Left kidney (tissue), 8 donors: ENCODE data around the gene PAX8. TPM values are rescaled to one million over a fixed set of nuclear protein-coding genes. Genes with fewer than 3 reads are reported as not detected.
"Not testable (repeated sequence)": the region's sequence is repeated elsewhere in the genome, so short reads cannot be mapped to it uniquely, and the experiment has no call there.

Experiments used
- DNase-seq: peaks from one replicate; pipeline ENCODE4 v3.0.0-alpha.2; 2013
- long read RNA-seq, 8 donors: transcript quantifications; one replicate each; lab custom pipeline, GENCODE V29; 2026
- polyA plus RNA-seq: library from polyadenylated mRNA; unstranded; fragments of 120-200 nt; gene quantifications from one replicate; pipeline ENCODE4 v1.2.1, GENCODE V29; 2013; ENCODE audit not compliant: insufficient read length

PAX8 gene
- polyA plus RNA-seq, result 474 TPM
- long read RNA-seq, donor 1, full-length matches to known transcripts, result 199 of 403 reads
- long read RNA-seq, donor 1, partial matches to known transcripts, result 190 of 403 reads
- long read RNA-seq, donor 1, other reads (novel, unspliced or antisense), result 14 of 403 reads
- long read RNA-seq, donor 2, full-length matches to known transcripts, result 181 of 360 reads
- long read RNA-seq, donor 2, partial matches to known transcripts, result 169 of 360 reads
- long read RNA-seq, donor 2, other reads (novel, unspliced or antisense), result 10 of 360 reads
- long read RNA-seq, donor 3, full-length matches to known transcripts, result 124 of 248 reads
- long read RNA-seq, donor 3, partial matches to known transcripts, result 119 of 248 reads
- long read RNA-seq, donor 3, other reads (novel, unspliced or antisense), result 5 of 248 reads
- long read RNA-seq, donor 4, transcript PAX8-209 (2 exons, 527 nt), result major isoform, 8 of 12 reads
- long read RNA-seq, donor 4, partial matches to known transcripts, result 0 of 12 reads
- long read RNA-seq, donor 4, other reads (novel, unspliced or antisense), result 0 of 12 reads
- long read RNA-seq, donor 5, full-length matches to known transcripts, result 75 of 194 reads
- long read RNA-seq, donor 5, partial matches to known transcripts, result 103 of 194 reads
- long read RNA-seq, donor 5, other reads (novel, unspliced or antisense), result 16 of 194 reads
- long read RNA-seq, donor 6, full-length matches to known transcripts, result 73 of 167 reads
- long read RNA-seq, donor 6, partial matches to known transcripts, result 88 of 167 reads
- long read RNA-seq, donor 6, other reads (novel, unspliced or antisense), result 6 of 167 reads
- long read RNA-seq, donor 7, full-length matches to known transcripts, result 250 of 534 reads
- long read RNA-seq, donor 7, partial matches to known transcripts, result 268 of 534 reads
- long read RNA-seq, donor 7, other reads (novel, unspliced or antisense), result 16 of 534 reads
- long read RNA-seq, donor 8, full-length matches to known transcripts, result 84 of 145 reads
- long read RNA-seq, donor 8, partial matches to known transcripts, result 61 of 145 reads
- long read RNA-seq, donor 8, other reads (novel, unspliced or antisense), result 0 of 145 reads

DNA sequence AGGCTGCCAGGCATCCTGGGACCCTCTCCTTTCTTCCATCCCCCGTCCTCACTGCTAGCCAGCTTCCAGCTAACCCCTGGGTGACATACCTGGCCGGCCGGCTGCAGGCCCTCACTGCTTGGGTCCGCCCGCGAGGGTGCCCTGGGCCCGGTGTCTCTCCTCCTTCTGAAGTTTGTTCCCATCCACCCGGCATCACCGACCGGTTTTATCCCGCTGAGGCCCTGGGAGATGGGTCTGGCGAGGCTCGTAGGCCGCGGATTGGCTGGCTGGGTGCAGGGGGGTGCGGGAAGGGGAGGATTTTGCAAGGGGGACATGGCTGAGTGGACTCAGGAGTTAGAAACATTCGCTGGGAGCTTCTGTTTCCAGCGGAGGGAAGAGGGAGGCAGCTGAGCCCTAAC, at the start of gene PAX8:
TSS of gene PAX8 (minus strand) at position 180 of the 398 bp plus-strand sequence. CDS start 527 bp downstream, outside the sequence.
- DNase-seq, result peak; percentile 89

DNA sequence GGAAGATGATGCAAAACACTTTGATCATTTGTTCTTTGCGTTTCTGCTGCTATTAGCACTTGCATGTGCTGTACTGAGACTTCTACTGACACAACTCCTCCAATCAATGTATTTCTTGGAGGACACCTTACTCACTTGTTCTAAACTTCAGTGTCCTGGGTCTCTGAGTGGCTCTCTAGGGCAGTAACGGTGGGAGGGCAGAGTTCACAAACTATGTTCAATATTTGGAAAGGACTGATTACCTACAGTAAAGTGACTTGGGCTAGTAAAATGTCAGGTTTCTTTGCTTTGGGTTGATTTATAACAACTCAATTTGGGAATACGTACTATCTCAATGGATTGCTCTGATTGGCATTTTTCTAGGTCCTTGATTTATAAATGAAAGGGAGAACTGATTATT, 49.3 kb upstream of the PAX8 start:
- no peak for DNase-seq

DNA sequence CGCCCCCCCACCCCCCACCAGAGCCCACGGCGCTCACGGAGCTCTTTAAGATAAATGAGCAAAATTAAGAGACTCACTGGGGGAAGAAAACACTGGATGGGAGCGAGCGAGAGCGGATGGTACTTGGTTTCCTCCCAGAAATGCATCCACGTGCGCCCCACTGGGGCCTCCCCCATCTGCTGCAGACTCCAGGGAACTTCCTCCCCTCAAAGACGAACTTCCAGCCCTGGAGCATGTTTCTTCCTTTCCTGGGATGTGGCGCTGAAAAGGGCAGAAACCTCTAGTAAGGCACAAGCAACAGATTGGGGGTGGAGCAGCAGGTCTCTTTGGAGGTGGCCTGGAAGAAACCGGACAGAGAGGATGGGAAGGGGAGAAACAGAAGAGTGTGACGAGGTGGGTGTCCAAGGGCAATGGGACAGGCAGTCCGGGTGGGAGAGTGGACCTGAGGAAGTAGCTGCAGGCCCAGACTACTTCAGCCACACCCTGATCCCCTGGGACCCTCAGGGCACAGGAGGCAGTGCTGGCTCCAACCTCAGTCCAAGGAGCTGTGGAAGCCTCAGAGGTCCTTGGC, 46.5 kb upstream of the PAX8 start:
- not testable (repeated sequence) for DNase-seq

DNA sequence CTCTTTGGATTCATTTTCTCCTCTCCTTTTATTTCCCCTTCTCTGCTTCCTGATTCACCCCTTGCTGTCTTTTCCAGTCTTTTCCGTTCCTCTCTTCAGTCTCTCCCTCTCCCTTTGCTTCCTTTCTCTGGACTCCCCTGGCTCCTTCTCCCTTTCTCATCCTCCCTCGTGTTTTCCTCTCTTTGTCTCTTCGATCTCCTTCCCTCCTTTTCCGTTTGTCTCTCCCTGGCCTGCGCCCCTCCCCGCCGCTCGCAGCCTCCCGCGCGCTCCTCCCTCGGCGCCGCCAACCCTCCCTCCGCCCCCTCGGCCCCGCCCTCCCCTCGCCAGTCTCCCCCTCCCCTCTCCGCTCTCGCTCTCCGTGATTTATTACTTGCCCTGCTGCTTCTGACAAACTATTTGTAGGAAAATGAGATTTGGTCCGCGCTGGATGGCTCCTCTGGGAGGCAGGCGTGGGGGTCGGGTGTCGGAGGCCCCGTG, 46.0 kb upstream of the PAX8 start:
- peak; percentile 72 for DNase-seq

DNA sequence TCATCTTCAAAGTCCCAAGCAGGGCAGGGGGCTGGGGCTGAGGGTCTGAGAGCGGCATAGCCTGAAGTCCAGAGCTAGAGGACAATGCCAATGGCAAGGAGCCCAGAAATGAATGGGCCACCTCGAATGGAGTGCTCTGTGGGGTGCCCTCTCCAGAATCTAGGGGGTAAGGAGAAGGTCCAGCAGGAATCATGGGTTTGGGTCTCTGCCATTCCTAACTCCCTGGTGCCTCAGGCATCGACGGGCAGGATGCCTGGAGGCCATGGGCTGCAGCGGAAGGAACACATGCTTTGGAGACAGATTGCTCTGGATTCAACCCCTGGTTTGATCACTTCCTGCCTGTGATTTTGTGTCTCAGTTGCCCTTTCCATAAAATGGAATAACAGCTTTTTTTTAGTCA, 44.4 kb upstream of the PAX8 start:
- not testable (repeated sequence) for DNase-seq

DNA sequence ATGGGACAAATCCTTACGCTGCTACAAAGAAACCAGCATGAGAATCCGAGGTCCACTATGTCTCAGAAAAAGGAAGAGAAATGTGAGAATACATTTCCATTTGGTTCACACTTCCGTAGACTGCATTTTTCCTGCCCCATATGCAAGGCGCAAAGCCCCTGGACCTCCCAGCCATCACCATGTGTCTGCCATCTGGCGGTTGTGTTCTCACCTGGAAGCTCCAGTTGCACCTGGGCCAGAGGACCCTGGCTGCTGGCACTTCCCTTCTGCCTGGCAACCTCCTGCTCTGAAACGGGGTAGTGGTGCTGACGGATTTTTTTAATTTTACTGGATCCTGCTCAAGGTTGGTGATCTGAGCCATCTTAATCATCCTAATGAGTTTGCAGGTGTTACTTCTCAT, 41.4 kb upstream of the PAX8 start:
- DNase-seq, result not testable (repeated sequence)

DNA sequence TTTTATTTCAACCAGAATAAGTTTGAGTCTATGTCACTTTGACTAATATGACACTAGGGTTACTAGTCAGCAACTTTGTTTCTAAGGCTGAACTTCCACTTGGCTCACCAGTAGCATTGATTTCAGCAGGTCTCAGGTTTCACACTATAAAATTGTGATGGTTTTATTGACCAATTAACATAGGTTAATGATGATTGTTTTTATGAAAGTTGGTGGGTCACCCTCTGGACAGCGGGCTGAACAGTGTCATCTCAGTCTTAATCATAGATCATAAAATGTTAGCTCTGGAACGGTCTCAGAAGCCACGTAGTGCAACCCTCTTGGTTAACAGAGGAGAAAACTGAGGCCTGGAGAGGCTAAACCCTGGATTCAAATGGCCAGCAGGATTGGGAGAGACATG, 40.2 kb upstream of the PAX8 start:
- not testable (repeated sequence) for DNase-seq

DNA sequence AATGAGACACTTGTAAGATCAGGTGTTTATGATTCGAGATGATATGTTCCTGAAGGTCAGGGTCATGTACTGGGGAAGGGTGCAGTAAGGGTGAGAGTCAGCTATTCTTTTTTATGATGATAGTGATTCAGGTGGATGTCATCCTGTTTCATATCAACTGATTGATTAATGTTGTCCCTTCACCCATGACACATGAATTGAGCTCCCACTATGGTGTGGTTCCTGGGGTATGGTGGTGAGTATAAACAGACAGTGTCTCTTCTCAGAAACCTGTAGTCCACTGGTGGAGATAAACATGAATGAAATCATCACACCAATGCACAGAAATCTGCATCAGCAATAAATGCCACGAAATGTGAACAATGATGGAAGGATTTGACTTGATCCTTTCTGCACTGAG, 37.4 kb upstream of the PAX8 start:
- no peak for DNase-seq

DNA sequence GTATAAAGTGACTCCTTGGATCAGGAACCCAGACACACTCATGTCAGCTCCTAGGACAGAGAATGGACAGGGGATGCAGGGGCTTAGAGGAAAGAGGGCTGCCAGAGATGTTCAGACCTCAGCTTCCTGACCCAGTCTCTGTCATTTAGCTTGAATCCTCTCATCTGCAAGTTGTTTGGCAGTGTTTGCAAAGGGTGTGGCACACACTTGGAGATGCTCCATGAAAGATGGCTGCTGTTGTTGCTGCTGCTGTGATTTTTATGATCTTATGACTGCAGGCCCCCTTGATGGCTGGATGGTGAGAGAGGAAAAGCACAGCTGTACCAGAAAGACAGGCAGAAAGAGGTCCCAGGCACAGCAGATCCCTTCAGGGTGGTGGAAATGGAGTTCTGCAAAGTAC, 35.9 kb upstream of the PAX8 start:
- DNase-seq, result not testable (repeated sequence)

DNA sequence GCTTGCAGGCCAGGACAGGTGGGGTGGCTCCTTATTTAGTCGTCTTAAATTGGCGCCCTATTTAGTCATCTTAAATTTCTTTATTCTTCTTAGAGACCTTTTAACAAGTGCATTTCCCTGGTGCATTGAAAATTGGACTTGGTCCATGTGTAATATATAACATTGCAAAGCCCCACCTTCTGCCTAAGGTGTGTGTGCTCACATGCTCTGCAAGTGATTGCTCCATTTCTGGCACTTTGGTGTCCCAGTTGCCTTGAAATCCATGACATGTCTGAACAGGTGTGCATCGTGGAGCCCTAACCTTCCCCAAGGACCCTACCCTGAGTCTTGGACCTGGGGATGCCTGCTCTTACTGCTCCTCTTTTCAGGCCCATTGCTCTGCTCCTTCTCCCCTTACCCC, 35.5 kb upstream of the PAX8 start:
- DNase-seq, result not testable (repeated sequence)

DNA sequence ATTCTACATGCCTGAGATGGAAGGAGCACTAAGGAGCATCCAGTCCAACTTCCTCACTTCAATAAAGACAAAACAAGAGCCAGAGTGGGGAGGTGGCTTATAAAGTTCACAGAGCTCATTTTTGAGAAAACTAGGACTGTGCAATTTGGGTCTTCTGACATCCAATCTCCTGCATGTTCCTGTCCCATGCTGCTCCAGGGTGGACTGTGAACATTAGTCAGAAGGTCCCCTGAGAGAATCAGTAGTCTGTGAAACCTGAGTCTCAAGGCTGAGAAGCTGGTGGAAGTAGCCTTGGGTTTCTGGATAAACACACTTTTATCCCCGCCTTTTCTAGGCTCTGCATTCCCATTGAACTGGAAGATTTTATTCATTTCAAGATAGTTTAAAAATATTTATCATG, 33.1 kb upstream of the PAX8 start:
- not testable (repeated sequence) for DNase-seq

DNA sequence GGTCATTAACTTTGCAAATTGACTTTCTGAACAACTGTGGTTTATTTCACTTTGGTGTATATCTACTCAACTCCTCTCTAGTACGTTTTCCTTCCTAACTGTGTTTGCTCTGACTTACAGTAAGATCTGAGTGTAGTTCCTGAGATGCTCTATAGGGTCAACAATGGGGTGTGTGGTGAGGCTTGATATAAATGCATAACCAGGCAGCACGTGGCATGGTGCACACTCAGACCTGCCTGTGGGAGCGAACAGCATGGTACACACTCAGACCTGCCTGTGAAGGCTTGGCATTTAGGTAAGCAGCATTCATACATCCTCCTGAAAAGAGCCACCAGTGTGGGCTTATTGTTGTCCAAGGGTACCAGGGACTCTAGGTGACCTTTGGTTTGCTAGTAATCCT, 32.5 kb upstream of the PAX8 start:
- not testable (repeated sequence) for DNase-seq

DNA sequence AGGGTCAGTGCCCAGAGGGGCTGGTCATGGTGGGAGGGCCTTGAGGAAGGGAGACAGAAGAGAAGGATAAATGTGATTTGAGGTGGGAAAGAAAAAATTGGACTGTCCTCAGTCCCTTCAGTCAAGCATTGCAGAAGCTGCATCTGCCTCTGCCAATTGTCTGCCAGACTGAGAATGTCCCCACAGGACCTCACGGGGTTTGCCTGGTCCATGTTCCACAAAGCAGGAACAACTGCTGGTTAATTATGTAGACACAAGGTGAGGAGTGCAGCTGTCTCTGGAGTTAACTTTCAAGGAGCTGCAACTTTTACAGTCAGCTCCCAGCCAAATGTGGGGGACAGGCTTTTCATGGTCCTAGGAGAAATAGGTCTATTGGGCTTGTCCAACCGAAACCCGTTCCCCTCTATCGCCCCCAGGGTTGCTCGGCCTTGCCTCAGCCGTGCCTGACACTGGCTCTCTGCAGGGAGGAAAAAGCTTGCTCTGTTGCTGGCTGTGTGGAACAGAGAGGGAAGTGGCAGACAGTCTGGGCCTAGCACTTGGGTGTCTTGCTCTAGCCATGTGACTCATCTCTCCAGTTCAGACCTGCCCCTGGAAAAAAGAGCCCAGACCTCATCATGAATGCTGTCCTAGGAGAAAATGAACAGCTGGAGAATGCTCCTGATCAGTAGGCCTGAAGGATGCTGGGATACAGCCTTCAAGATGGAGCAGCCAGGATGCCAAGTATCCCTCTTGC, 31.1 kb upstream of the PAX8 start:
- no peak for DNase-seq

DNA sequence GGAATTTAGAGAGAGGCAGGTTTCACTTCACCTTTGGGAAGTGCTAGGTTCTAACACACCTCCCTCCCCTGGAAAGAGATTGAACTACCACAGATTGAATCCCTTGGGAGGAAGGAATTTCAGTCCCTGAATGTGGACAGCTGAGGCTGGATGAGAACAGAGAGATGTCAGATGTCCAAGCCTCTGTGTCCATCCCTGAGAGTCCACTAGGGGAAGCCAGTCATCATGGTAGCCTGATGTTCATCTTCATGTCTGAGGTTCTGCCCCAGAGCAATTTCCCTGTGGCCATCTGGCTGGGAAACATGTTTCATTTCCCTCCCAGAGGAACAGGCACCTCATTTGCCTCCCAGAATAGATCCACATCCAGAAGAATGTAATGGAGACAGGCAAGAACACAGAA, 30.1 kb upstream of the PAX8 start:
- not testable (repeated sequence) for DNase-seq

DNA sequence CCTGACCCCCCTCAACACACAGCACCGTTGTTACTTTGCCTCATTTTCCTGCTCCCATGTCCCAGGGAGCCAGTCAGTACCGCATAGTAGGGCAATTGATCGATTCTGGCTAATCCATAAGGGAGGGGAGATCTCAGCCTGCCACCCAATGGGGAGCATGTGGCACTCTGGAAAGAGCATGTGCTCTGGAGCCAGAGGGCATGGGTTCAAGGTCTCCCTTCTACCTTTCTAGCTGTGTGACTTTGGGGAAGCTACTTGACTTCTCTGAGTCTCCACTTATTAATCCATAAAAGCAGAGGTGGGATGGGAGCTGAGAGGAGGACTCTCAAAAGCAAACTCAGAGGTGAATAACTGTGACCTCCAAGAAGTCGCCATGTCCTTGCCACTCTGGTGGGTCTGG, 27.5 kb upstream of the PAX8 start:
- not testable (repeated sequence) for DNase-seq

DNA sequence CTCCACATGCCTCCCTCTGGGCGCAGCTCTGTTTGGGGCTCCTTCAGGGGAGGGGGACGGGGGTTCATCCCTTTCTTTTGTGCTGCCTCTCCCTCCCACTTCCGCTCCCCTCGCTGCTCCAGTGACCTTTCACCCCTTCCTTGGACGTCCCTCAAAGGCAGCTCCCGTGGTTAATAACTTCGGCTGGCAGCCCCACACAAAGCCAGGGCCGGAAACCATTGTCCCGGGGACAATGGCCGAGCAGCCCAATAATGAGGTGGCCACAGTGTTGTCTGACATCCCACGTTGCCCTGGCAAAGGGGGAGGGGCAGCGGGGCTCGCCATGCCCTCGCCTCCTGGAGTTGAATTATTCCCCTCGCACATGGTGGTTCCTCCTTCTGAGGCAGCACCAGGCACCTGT, 27.0 kb upstream of the PAX8 start:
- DNase-seq, result not testable (repeated sequence)

DNA sequence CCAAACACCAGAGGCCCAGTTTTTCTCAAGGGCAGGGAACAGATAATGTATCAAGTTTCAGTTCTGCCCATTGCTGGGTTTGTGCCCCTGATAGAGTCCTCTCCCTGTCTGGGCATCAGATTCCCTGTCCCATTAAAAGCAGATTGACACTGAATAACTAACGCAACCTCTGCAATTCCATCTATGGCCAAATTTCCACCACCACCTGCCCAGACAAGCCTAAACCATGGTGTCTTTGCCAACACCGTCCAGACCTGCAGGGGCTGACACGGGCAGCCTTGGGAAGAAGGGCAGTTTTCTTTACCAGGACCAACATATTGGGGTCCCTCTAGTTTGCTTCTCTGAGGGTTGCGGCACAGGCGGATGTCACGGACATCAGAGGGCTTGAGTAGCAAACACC, 26.4 kb upstream of the PAX8 start:
- no peak for DNase-seq

DNA sequence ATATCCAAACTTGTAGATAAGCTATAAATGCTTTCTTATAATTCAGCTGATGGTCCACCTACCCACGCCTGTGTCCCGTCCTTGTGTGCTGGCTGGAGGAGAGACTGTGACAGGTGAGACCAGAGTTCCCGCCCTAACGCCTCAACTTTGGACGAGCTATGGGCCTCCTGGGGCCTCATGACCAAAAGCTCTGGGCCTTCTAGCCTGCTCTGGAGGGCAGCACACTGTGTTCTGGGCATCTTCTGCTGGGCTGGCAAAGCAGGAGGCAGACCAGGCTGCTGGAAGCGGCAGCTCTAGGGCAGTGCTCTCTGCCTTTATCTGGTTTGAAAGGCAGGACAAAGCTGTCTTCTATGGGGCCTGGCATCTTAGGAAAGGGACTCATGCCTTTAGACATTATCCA, 26.0 kb upstream of the PAX8 start:
- DNase-seq, result no peak

DNA sequence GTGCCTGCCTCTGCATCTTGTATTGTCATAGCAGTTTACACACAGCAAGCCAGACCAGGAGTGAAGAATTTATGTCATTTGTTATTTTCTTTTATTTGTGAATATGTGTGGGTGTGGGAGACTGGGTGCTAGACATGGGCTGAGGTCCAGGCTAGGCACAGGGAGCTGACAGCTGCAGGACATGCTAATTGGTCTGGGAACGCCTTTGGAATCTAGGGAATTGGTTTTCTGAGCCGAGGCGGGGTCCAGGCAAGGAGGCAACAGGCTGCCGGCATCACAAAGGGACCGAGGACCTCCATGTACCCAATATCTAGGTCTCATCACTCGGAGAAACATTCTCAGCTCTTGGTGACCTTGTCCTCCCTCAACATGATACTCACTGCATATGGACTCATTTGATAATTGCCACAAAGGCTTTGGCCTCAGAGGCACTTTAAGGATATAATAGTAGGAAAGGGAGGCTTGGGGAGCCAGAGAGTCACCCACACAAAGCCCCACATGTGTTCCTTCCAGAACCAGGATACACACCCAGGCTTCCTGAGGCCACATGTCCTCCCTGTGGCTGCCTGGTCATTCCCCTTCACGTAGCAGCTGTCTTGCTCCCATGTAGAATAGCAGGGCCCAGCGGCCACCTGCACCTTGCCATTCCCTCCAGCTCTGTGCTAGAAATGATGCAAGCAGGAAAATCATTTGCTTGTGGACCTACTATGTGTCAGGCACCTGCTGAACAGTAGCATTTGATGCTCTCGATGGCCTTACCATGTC, 23.7 kb upstream of the PAX8 start:
- not testable (repeated sequence) for DNase-seq

DNA sequence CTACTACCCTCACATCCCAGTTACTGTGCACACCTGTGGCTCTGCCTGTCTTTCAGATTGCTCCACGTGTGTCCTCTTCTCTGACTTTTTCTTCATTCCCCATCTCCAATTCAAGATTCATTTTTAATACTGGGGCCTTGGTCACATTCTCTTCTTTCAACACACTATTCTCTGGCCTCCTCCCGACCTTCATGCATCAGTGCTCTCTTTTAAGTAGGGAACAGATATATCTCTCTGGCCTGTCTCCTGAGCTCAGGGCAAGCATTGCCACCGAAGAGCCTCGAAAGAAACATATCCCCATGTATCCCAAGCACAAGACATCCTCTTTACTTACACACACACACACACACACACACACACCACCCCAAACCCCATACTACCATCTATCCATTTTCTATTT, 21.6 kb upstream of the PAX8 start:
- DNase-seq, result peak; percentile 49

DNA sequence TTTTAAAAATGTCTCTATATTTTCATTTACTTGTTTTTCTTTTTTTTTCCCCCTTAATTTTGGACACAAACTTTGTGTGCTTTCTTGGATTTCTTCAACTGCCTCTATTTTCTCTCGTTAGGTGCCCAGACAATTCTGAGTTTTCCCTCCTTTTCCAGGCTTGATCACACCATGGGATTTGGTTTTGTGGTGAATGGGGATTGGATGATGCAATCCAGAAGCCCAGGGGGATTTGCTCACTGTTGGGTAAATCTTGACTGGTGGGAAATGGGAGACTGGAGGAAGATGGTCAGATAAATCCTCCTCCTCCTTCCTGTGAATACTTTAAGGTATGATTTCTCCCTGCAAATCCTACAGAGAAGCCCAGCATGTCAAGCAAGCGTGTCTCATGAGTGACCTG, 19.5 kb upstream of the PAX8 start:
- DNase-seq, result no peak
